ENCODE results near the gene UCK2.

The UCK2 gene

GRCh38 chr1:165856021-165856420, 28.6 kb downstream of the UCK2 start:
- no peak for DNase-seq

DNA sequence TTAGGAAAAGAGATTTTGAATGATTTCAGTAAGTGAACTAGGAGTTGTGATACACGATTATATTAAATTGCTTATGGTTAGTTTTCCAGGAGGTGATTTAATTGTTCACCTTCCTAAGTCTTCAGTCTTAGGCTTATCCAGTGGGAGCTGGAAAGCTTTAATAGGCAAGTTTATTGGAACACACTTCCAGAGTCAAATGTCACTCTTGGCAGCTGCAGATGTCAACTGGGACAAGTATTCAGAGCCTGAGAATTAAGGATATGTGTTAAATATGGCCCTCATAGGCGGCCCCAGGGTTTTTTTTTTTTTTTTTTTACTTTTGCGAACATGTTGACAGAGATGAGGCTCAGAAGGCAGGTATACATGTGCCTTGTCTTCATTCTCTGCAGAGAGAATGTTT, 29.2 kb downstream of the UCK2 start:
- no peak for DNase-seq

DNA sequence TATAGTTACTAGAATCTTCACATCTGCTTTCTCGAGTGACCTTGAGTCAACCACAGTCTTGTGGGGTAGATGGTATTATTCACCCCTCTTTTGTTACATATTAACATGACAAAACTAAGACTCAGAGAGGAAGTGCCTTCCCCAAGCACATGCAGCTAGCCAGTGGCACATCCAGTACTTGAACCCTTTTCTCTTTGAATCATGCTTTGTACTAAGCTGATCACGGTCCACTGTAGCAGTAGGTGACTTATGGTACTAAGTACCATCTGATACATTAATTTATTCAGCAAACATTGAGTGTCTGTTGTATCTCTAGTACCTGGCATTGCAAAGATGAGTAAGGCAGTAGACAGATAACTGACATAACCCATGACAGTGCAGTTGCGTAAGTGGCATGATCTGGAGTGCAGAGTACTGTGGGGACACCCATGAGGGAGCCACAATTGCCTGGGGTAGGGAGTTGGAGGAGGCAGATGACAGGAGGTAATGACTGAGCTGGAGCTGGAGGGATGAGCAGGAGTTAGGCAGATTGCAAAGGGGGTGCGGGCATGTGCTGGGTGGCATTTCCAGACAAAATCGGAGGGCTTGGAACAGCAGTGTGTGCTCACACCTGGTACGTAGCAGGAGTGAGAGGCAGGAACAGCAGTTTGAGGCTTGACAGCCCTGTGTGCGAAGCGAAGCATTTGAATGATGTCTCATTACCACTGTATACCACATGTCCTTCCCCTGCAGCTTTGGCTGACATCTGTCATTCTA, 29.8 kb downstream of the UCK2 start:
- no peak for DNase-seq

- DNase-seq = no peak
These were observed 31.0 kb downstream of the UCK2 start for GRCh38 chr1:165858364-165858823.

DNA sequence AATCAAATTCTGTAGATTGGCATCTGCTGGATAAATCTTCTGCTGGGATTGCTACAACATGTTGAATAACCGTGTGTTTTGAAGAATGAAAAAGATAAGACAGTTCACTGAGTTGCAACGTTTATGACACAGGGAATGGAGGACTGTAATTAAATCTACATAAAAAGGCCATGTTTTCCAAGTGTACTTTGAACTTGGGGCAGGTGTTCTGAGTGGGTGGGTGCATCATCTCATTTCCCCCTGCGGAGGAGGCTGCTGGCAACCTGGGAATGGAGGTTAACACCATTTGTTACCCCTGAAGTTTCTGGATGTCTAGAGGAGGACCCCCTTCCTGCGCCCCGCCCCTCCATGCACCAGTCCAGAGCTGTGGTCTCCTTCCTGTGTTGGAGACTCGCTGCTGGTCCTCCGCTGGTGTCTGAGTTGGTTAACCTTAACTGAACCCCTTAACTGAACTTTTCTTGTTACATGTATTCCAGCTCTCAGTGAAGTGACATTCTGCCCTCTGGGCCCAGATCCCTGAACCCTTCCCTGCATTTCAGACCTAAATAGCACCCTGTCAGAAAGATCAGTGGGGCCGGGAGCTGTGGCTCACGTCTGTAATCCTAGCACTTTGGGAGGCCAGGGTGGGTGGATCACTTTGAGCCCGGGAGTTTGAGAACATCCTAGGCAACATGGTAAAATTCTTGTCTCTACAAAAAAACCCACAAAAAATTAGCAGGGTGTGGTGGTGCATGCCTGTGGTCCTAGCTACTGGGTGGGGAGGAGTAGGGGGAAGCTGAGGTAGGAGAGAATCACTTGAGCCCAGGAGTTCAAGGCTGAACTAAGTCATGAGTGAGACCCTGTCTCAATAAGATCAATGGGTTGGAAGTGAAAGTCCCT, 31.8 kb downstream of the UCK2 start:
- DNase-seq = no peak

- no peak for DNase-seq
These were observed 32.7 kb downstream of the UCK2 start for GRCh38 chr1:165860065-165860464.

DNA sequence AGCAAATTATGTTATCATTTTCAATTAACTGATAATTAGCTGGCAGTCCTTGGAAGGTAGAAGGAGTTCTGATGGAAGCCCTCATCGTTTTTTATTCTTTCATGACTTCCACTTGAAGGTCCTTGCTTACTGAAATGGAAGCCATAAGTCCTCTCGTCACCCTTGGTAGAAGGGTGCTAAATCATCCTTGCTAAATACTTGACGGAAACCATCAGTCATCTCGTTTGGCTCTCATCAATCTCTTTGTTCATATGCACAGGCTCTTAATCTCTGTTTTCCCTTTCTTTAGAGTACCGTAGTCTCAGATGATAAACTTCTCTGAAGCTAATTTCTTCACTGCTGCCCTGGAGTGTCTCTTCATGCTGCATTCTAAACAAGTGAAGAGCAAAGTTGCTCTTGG, 34.5 kb downstream of the UCK2 start:
- DNase-seq = no peak

GRCh38 chr1:165862448-165862847, 35.0 kb downstream of the UCK2 start:
- no peak for DNase-seq

GRCh38 chr1:165863346-165863745, 35.9 kb downstream of the UCK2 start:
- DNase-seq = no peak

DNA sequence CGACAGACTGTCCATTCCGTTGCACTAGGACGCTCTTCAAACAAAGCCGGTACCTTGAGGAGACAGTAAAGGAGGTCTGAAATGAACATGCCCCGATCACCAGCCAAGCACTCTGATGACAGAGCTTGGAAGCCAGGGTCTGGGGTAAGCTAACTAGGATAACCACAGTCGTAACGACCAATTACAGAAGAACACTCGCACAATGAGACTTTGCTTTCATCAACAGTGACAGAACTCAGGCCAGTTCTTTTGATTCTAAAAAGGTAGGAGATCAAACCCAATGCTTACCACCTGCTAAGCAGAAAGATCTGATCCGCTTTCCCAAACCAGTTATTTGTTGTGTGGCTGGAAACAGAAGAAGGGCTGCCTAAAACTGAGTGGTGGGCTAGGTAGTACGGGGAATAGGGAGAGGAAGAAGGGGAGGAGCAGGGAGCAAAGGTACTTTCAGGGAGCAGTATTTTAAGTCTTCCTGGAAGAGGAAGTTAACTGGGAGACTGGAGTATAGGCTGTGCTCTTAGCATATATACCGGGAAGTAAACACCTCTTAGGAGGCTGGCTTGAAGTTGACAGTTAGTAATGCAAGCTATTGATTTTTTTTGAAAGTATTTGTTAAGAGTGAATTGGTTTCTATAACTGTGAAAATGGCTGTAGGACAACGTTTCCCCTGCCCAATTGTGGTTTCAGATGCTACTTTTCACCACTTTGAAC, 38.4 kb downstream of the UCK2 start:
- no peak for DNase-seq

DNA sequence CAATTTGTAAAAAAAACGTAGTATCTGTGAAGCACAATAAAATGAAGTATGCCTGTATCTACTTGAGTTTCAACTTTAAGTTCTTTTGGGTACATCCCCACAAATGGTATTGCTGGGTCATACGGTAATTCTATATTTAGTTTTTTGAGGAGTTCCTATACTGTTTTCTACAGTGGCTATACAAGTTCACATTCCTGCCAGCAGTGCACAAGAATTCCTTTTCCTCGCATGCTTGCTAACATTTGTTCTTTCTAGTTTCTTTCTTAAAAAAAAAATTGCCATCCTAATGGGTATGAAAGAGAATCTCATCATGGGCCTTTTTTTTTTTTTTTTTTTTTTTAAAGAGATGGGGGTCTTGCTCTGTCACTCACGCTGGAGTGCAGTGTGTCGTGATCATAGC, 41.9 kb downstream of the UCK2 start:
- DNase-seq = no peak

- peak; percentile 67 for DNase-seq
These were observed 44.1 kb downstream of the UCK2 start for GRCh38 chr1:165871311-165872067.

GRCh38 chr1:165873481-165873880, 46.1 kb downstream of the UCK2 start:
- DNase-seq = no peak

- DNase-seq = no peak
These were observed 47.2 kb downstream of the UCK2 start for GRCh38 chr1:165874643-165875042.

- DNase-seq = no peak
These were observed 47.8 kb downstream of the UCK2 start for GRCh38 chr1:165875171-165875570.

- DNase-seq = no peak
These were observed 48.2 kb downstream of the UCK2 start for GRCh38 chr1:165875604-165876003.

- DNase-seq = no peak
These were observed 48.7 kb downstream of the UCK2 start for GRCh38 chr1:165876121-165876520.

DNA sequence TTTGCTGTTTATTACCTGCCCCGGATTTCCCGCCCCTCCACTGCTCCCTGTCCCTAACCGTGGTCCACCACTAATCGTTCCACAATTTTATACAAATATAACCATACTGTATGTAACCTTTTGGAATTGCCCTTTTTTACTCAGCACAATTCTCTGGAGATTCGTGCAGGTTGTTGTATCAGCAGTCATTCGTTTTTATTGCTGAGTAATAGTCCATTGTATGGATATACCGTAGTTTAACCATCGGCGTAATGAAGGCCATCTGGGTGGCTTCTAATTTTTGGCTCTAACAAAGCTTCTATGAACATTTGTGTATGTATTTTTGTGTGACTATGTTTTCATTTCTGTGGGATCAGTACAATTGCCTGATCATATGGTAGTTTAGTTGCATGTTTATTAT, 50.0 kb downstream of the UCK2 start:
- no peak for DNase-seq

DNA sequence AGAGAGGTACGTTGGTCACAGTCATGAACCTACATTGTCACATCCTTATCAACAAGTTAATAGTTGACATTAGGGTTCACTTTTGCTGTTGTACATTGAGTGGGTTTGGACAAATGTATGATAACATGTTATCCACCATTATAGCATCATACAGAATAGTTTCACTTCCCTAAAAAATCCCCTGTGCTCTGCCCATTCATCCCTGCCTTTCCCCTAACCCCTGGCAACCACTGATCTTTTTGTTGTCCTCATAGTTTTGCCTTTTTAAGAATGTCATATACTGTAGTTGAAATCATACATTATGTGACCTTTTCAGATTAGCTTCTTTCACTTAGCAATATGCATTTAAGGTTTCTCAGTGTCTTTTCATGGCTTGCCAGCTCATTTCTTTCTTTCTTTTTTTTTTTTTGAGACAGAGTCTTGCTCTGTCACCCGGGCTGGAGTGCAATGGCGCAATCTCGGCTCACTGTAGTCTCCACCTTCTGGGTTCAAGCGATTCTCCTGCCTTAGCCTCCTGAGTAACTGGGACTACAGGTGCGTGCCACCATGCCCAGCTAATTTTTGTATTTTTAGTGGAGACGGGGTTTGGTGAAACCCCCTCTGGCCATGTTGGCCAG, 50.6 kb downstream of the UCK2 start:
- DNase-seq = no peak

GRCh38 chr1:165879946-165880345, 52.5 kb downstream of the UCK2 start:
- no peak for DNase-seq

GRCh38 chr1:165880993-165881392, 53.6 kb downstream of the UCK2 start:
- DNase-seq = no peak

GRCh38 chr1:165882168-165882837, 54.9 kb downstream of the UCK2 start:
- DNase-seq = no peak
